Midbrain (tissue), 1 donor: Measurements from ENCODE around the gene EPHA8.

Experiments used
- DNase-seq: peaks from one replicate; lab custom pipeline; 2025; lab: John Stamatoyannopoulos, UW

The EPHA8 gene

GRCh38 chr1:22536506-22536905 lies 26.8 kb upstream of the EPHA8 start:
- DNase-seq, result no peak

- peak; percentile 18 for DNase-seq
Measured at GRCh38 chr1:22537441-22538139, 25.7 kb upstream of the EPHA8 start.

- DNase-seq, result no peak
Measured at GRCh38 chr1:22539510-22540118, 23.7 kb upstream of the EPHA8 start.

- no peak for DNase-seq
Measured at GRCh38 chr1:22540337-22540736, 23.0 kb upstream of the EPHA8 start.

GRCh38 chr1:22542886-22543285 lies 20.4 kb upstream of the EPHA8 start:
- DNase-seq, result no peak

GRCh38 chr1:22543679-22544078 lies 19.6 kb upstream of the EPHA8 start:
- DNase-seq, result no peak

- DNase-seq, result no peak
Measured at GRCh38 chr1:22544606-22545005, 18.7 kb upstream of the EPHA8 start.

GRCh38 chr1:22545141-22545540 lies 18.1 kb upstream of the EPHA8 start:
- no peak for DNase-seq

- no peak for DNase-seq
Measured at GRCh38 chr1:22547186-22547817, 16.0 kb upstream of the EPHA8 start.

- DNase-seq, result no peak
Measured at GRCh38 chr1:22547818-22548462, 15.3 kb upstream of the EPHA8 start.

GRCh38 chr1:22550021-22550420 lies 13.3 kb upstream of the EPHA8 start:
- no peak for DNase-seq

- no peak for DNase-seq
Measured at GRCh38 chr1:22551591-22551990, 11.7 kb upstream of the EPHA8 start.

- DNase-seq, result no peak
Measured at GRCh38 chr1:22552021-22552420, 11.3 kb upstream of the EPHA8 start.

- DNase-seq, result no peak
Measured at GRCh38 chr1:22553104-22553880, 10.0 kb upstream of the EPHA8 start.

GRCh38 chr1:22553991-22554522 lies 9.2 kb upstream of the EPHA8 start:
- no peak for DNase-seq

- DNase-seq, result no peak
Measured at GRCh38 chr1:22555371-22555656, 8.0 kb upstream of the EPHA8 start.

- no peak for DNase-seq
Measured at GRCh38 chr1:22556391-22557104, 6.7 kb upstream of the EPHA8 start.

GRCh38 chr1:22557341-22557950 lies 5.8 kb upstream of the EPHA8 start:
- DNase-seq, result no peak

GRCh38 chr1:22563671-22564602 lies 648 bp downstream of the EPHA8 start:
- DNase-seq, result no peak

- DNase-seq, result no peak
Measured at GRCh38 chr1:22566161-22566560, 2.9 kb downstream of the EPHA8 start.
